KMS-11 (cell line): ENCODE results near the gene RANBP10.

Source experiments
- H2AFZ ChIP-seq: fragments of 200-600 bp; sonication (generic); 2 replicates; pipeline ENCODE4 v1.6.1; 2016; ENCODE audit warnings: antibody characterized with exemption, mixed run types, low read depth
- H3K27ac ChIP-seq: fragments of 200-600 bp; sonication (generic); 2 replicates; pipeline ENCODE4 v1.6.1; 2016; ENCODE audit warnings: mild to moderate bottlenecking, mixed run types
- H3K27me3 ChIP-seq: fragments of 200-600 bp; sonication (generic); 2 replicates; pipeline ENCODE4 v1.6.1; 2017; ENCODE audit warnings: mild to moderate bottlenecking, low read depth, mixed run types, moderate library complexity; ENCODE audit not compliant: insufficient read depth
- H3K36me3 ChIP-seq: fragments of 200-600 bp; sonication (generic); 2 replicates; pipeline ENCODE4 v1.6.1; 2017; ENCODE audit warnings: mild to moderate bottlenecking, mixed run types; ENCODE audit not compliant: insufficient read depth
- H3K4me1 ChIP-seq: fragments of 200-600 bp; sonication (generic); 2 replicates; pipeline ENCODE4 v1.6.1; 2016; ENCODE audit warnings: mild to moderate bottlenecking, low read depth, mixed run types; ENCODE audit not compliant: poor library complexity, severe bottlenecking
- H3K4me2 ChIP-seq: fragments of 200-600 bp; sonication (generic); 2 replicates; pipeline ENCODE4 v1.7.0; 2016; ENCODE audit warnings: mild to moderate bottlenecking, mixed run types
- H3K4me3 ChIP-seq: fragments of 200-600 bp; sonication (generic); IDR thresholded peaks from 2 replicates; pipeline ENCODE4 v1.6.1; 2017; ENCODE audit warnings: low read depth, low read length, mixed read lengths; ENCODE audit not compliant: insufficient read depth
- H3K79me2 ChIP-seq: fragments of 200-600 bp; sonication (generic); 2 replicates; pipeline ENCODE4 v1.6.1; 2016; ENCODE audit warnings: low read depth, mixed run types; ENCODE audit not compliant: insufficient read depth
- H3K9ac ChIP-seq: fragments of 200-600 bp; sonication (generic); 2 replicates; pipeline ENCODE4 v1.6.1; 2016; ENCODE audit warnings: mild to moderate bottlenecking, mixed run types
- H4K20me1 ChIP-seq: fragments of 200-600 bp; sonication (generic); 2 replicates; pipeline ENCODE4 v1.6.1; 2016; ENCODE audit warnings: mild to moderate bottlenecking, mixed run types; ENCODE audit not compliant: insufficient read depth
- CTCF ChIP-seq: fragments of 200-600 bp; sonication (generic); conservative IDR thresholded peaks from 2 replicates; pipeline ENCODE4 v1.6.1; 2017; ENCODE audit warnings: low read depth, mild to moderate bottlenecking, antibody characterized with exemption, low read length, moderate library complexity, mixed read lengths

Gene RANBP10

GRCh38 chr16:67718668-67719047, 87.7 kb downstream of the RANBP10 start:
- peak overlapping the region; percentile 88 for H2AFZ ChIP-seq
- TF ChIP-seq CTCF = no peak
- no peak overlapping the region for H3K27ac ChIP-seq

GRCh38 chr16:67716097-67716496, 90.3 kb downstream of the RANBP10 start:
- no peak overlapping the region for H2AFZ ChIP-seq
- no peaks in the 10 kb centered on the region for H3K36me3 ChIP-seq
- no peak overlapping the region for H3K27ac ChIP-seq
- TF ChIP-seq CTCF = no peak
- H3K4me1 ChIP-seq = peaks cover 15% of the 10 kb centered on the region
- H3K9ac ChIP-seq = no peak overlapping the region
- no peak overlapping the region for H3K4me2 ChIP-seq
- H3K4me3 ChIP-seq = no peak overlapping the region
- no peaks in the 10 kb centered on the region for H4K20me1 ChIP-seq
- H3K79me2 ChIP-seq = peaks cover 32% of the 10 kb centered on the region; the same call in 1 of the 2 replicates
- H3K27me3 ChIP-seq = no peaks in the 10 kb centered on the region

More at GRCh38 chr16:67718668-67719047, 87.7 kb downstream of the RANBP10 start:
- H3K79me2 ChIP-seq = peaks cover 27% of the 10 kb centered on the region; the same call in 1 of the 2 replicates
- H3K36me3 ChIP-seq = no peaks in the 10 kb centered on the region
- H3K4me2 ChIP-seq = peak overlapping the region; percentile 81
- no peaks in the 10 kb centered on the region for H4K20me1 ChIP-seq
- H3K4me3 ChIP-seq = no peak overlapping the region
- peaks cover 15% of the 10 kb centered on the region for H3K4me1 ChIP-seq
- no peaks in the 10 kb centered on the region for H3K27me3 ChIP-seq
- peak overlapping the region; percentile 69; the same call in 1 of the 2 replicates for H3K9ac ChIP-seq

GRCh38 chr16:67714522-67714921, 91.8 kb downstream of the RANBP10 start:
- Histone ChIP-seq H3K4me3 (no peak overlapping the region), H4K20me1 (no peaks in the 10 kb centered on the region), H3K9ac (no peak overlapping the region), H3K36me3 (no peaks in the 10 kb centered on the region), H3K27ac (no peak overlapping the region), H3K27me3 (no peaks in the 10 kb centered on the region), H3K79me2 (peaks cover 35% of the 10 kb centered on the region; the same call in 1 of the 2 replicates), H3K4me2 (no peak overlapping the region), H2AFZ (no peak overlapping the region), H3K4me1 (peaks cover 11% of the 10 kb centered on the region)
- no peak for TF ChIP-seq CTCF

DNA sequence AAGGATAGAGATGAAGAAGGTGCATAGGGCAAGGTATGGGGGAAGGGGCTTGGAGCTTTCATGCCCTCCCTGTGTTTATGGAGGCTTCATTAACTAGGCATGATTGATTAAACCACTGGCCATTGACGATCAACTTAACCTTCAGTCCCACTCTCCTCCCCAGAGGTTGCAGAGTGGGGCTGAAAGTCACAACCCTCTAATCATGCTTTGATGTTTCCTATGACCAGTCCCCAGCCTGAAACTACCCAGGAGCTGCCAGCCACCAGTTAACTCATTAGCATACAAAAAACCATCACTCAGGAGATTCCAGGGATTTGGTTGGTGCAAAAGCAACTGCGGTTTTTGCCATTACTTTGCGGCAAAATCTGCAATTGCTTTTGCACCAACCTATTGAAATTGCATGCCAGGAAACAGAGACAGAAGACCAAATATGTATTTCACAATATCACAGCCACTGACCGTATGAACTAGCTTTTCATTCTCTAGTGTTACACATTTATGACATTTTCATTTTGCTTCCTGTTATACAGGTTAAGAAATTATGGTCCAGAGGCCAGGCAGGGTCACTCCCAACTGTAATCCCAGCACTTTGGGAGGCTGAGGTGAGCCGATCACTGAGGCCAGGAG, 92.6 kb downstream of the RANBP10 start:
- Histone ChIP-seq H4K20me1 (no peaks in the 10 kb centered on the region; the same call in 1 of the 2 replicates), H3K9ac (no peak overlapping the region), H3K79me2 (peaks cover 35% of the 10 kb centered on the region; the same call in 1 of the 2 replicates), H2AFZ (no peak overlapping the region), H3K36me3 (no peaks in the 10 kb centered on the region), H3K4me1 (peaks cover 11% of the 10 kb centered on the region), H3K4me3 (no peak overlapping the region), H3K27ac (no peak overlapping the region), H3K4me2 (no peak overlapping the region), H3K27me3 (no peaks in the 10 kb centered on the region)
- TF ChIP-seq CTCF = no peak
